HEK293 (cell line): ENCODE results near the gene FAM240B.

ENCODE experiments used
- CTCF ChIA-PET: fragments of 350-600 bp; formaldehyde crosslinking; extraction: SDS; loops from one replicate; lab custom pipeline; 2021; ENCODE audit warnings: antibody characterized with exemption; lab: Yijun Ruan, JAX
- POLR2A ChIA-PET: fragments of 300-600 bp; formaldehyde crosslinking; extraction: SDS; loops from one replicate; lab custom pipeline; 2020; ENCODE audit warnings: antibody characterized with exemption, inconsistent platforms; lab: Yijun Ruan, JAX
- H3K27ac ChIP-seq: fragments of 200-500 bp; sonication (Bioruptor generic); 2 replicates; pipeline ENCODE4 v1.5.1; 2014; ENCODE audit warnings: low read depth, low read length, control low read depth, inconsistent platforms; ENCODE audit errors: extremely low read depth
- H3K36me3 ChIP-seq, 2 experiments: fragments of 200-500 bp in 1 of 2; sonication (Bioruptor generic) in 1 of 2; 1 replicate in 1 of 2; 2 replicates in 1 of 2; pipeline ENCODE4 v1.5.1; 2014 to 2017; ENCODE audit warnings: inconsistent platforms in 2 of 2, low read length in 2 of 2; ENCODE audit not compliant: control insufficient read depth in 2 of 2, insufficient read depth in 1 of 2
- H3K4me1 ChIP-seq: fragments of 200-500 bp; sonication (Bioruptor generic); 2 replicates; pipeline ENCODE4 v1.5.1; 2014; ENCODE audit warnings: mild to moderate bottlenecking, low read length, inconsistent platforms; ENCODE audit not compliant: control insufficient read depth, insufficient read depth
- H3K4me3 ChIP-seq: 2 replicates; pipeline ENCODE4 v1.5.1; 2011; ENCODE audit warnings: low read depth, mild to moderate bottlenecking, control low read depth, low read length, moderate library complexity
- H3K9me3 ChIP-seq: fragments of 200-500 bp; sonication (Bioruptor generic); 2 replicates; pipeline ENCODE4 v1.5.1; 2014; ENCODE audit warnings: low read depth, low read length, inconsistent platforms; ENCODE audit not compliant: control insufficient read depth, insufficient read depth
- AEBP2 ChIP-seq: fragments of 450-650 bp; formaldehyde crosslinking; IDR thresholded peaks from 2 replicates; pipeline ENCODE4 v1.5.1; 2016; ENCODE audit warnings: missing biosample characterization, missing genetic modification characterization, borderline replicate concordance
- HOXC10 ChIP-seq: sonication (generic); formaldehyde crosslinking; IDR thresholded peaks from 2 replicates; pipeline ENCODE4 v1.8.1; 2023; ENCODE audit warnings: mild to moderate bottlenecking, missing genetic modification reagents
- IKZF3 ChIP-seq: fragments of 450-650 bp; IDR thresholded peaks from 2 replicates; pipeline ENCODE4 v1.5.0; 2018; ENCODE audit warnings: missing biosample characterization, mild to moderate bottlenecking, missing genetic modification characterization, moderate library complexity
- KLF17 ChIP-seq: fragments of 450-650 bp; formaldehyde crosslinking; IDR thresholded peaks from 2 replicates; pipeline ENCODE4 v1.5.1; 2016; ENCODE audit warnings: missing biosample characterization, missing genetic modification characterization
- MYNN ChIP-seq: fragments of 450-650 bp; formaldehyde crosslinking; IDR thresholded peaks from 2 replicates; pipeline ENCODE4 v1.5.1; 2016; ENCODE audit warnings: missing biosample characterization, missing genetic modification characterization, borderline replicate concordance
- PATZ1 ChIP-seq: fragments of 450-650 bp; formaldehyde crosslinking; IDR thresholded peaks from 2 replicates; pipeline ENCODE4 v1.5.1; 2016; ENCODE audit warnings: missing biosample characterization, missing genetic modification characterization
- SP3 ChIP-seq: fragments of 450-650 bp; formaldehyde crosslinking; IDR thresholded peaks from 2 replicates; pipeline ENCODE4 v1.5.1; 2016; ENCODE audit warnings: missing biosample characterization, missing genetic modification characterization
- WT1 ChIP-seq: fragments of 450-650 bp; formaldehyde crosslinking; IDR thresholded peaks from 2 replicates; pipeline ENCODE4 v1.5.1; 2016; ENCODE audit warnings: missing biosample characterization, missing genetic modification characterization
- ZBTB1 ChIP-seq: fragments of 450-650 bp; formaldehyde crosslinking; IDR thresholded peaks from 2 replicates; pipeline ENCODE4 v1.5.1; 2016; ENCODE audit warnings: missing biosample characterization, missing genetic modification characterization
- ZBTB7A ChIP-seq: fragments of 450-650 bp; formaldehyde crosslinking; IDR thresholded peaks from 2 replicates; pipeline ENCODE4 v1.5.1; 2016; ENCODE audit warnings: low read depth, missing biosample characterization, missing genetic modification characterization
- ZEB2 ChIP-seq: fragments of 450-650 bp; formaldehyde crosslinking; IDR thresholded peaks from 2 replicates; pipeline ENCODE4 v1.5.1; 2016; ENCODE audit warnings: missing biosample characterization, missing genetic modification characterization
- ZFP3 ChIP-seq: fragments of 450-650 bp; formaldehyde crosslinking; IDR thresholded peaks from 2 replicates; pipeline ENCODE4 v1.5.1; 2016; ENCODE audit warnings: low read depth, missing biosample characterization, missing genetic modification characterization
- ZFP37 ChIP-seq: fragments of 450-650 bp; formaldehyde crosslinking; IDR thresholded peaks from 2 replicates; pipeline ENCODE4 v1.5.1; 2016; ENCODE audit warnings: missing biosample characterization, missing genetic modification characterization
- ZNF112 ChIP-seq: fragments of 450-650 bp; formaldehyde crosslinking; IDR thresholded peaks from 2 replicates; pipeline ENCODE4 v1.5.0; 2017; ENCODE audit warnings: missing biosample characterization, missing genetic modification characterization
- ZNF157 ChIP-seq: fragments of 450-650 bp; formaldehyde crosslinking; IDR thresholded peaks from 2 replicates; pipeline ENCODE4 v1.5.1; 2016; ENCODE audit warnings: missing biosample characterization, missing genetic modification characterization
- ZNF174 ChIP-seq: fragments of 450-650 bp; formaldehyde crosslinking; IDR thresholded peaks from 2 replicates; pipeline ENCODE4 v1.5.0; 2017; ENCODE audit warnings: missing biosample characterization, mild to moderate bottlenecking, missing genetic modification characterization
- ZNF354C ChIP-seq: fragments of 450-650 bp; formaldehyde crosslinking; IDR thresholded peaks from 2 replicates; pipeline ENCODE4 v1.5.1; 2016; ENCODE audit warnings: missing biosample characterization, missing genetic modification characterization, low read depth, borderline replicate concordance
- ZNF404 ChIP-seq: fragments of 450-650 bp; formaldehyde crosslinking; IDR thresholded peaks from 2 replicates; pipeline ENCODE4 v1.5.1; 2017; ENCODE audit warnings: missing biosample characterization, missing genetic modification characterization
- ZNF561 ChIP-seq: fragments of 450-650 bp; IDR thresholded peaks from 2 replicates; pipeline ENCODE4 v1.5.1; 2018; ENCODE audit warnings: missing biosample characterization, missing genetic modification characterization, borderline replicate concordance
- ZNF580 ChIP-seq: fragments of 450-650 bp; formaldehyde crosslinking; IDR thresholded peaks from 2 replicates; pipeline ENCODE4 v1.5.1; 2016; ENCODE audit warnings: missing biosample characterization, missing genetic modification characterization
- ZNF639 ChIP-seq: fragments of 450-650 bp; formaldehyde crosslinking; IDR thresholded peaks from 2 replicates; pipeline ENCODE4 v1.5.1; 2016; ENCODE audit warnings: missing biosample characterization, missing genetic modification characterization
- ZNF76 ChIP-seq: fragments of 450-650 bp; formaldehyde crosslinking; IDR thresholded peaks from 2 replicates; pipeline ENCODE4; 2016; ENCODE audit warnings: low read depth, missing biosample characterization, missing genetic modification characterization, borderline replicate concordance
- ZNF792 ChIP-seq: fragments of 450-650 bp; formaldehyde crosslinking; IDR thresholded peaks from 2 replicates; pipeline ENCODE4 v1.5.1; 2016; ENCODE audit warnings: missing biosample characterization, missing genetic modification characterization
- ZSCAN23 ChIP-seq: fragments of 450-650 bp; formaldehyde crosslinking; IDR thresholded peaks from 2 replicates; pipeline ENCODE4 v1.5.1; 2016; ENCODE audit warnings: missing biosample characterization, missing genetic modification characterization
- TF ChIP-seq, protein P1 (sequence below): fragments of 450-650 bp; IDR thresholded peaks from 2 replicates; pipeline ENCODE4 v1.5.1; 2018; ENCODE audit warnings: missing biosample characterization, missing genetic modification characterization
- TF ChIP-seq, protein P2 (sequence below): fragments of 450-650 bp; formaldehyde crosslinking; IDR thresholded peaks from 2 replicates; pipeline ENCODE4 v1.5.1; 2016; ENCODE audit warnings: missing biosample characterization, missing genetic modification characterization, low read depth

FAM240B gene

GRCh38 chr9:38659538-38659937 is 60.4 kb downstream of the FAM240B start:
- POLR2A ChIA-PET, result no interaction called here
- CTCF ChIA-PET, result interaction anchor here (0.7 to 0.8 kb wide), 2 partner anchors 13 to 18 kb away, joined by 3 to 4 read pairs; no protein-coding TSS in a partner anchor

DNA sequence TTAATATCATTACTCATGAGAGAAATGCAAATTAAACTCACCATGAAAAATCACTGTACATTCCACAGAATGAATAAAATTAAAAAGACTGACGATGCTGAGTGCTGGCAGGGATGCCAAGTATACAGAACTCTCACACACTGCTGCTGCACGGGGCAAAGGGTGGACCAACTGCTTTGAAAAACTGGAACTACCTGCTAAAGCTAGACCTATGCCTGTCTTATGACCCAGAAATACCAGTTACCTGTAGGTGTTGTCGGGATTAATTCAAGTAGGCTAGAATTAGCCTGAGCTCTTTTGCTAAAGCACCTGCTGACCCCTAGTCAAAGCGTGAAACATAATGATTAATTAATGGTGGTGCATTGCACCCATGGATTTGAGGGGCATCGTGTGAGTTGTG is 63.0 kb downstream of the FAM240B start:
- H3K36me3 ChIP-seq, result no peaks in the 10 kb centered on the region
- H3K4me3 ChIP-seq, result no peak overlapping the region
- TF ChIP-seq ZNF561 (no peak), ZNF404 (tag by site-specific recombination) (no peak), IKZF3 (tag by site-specific recombination) (no peak), AEBP2 (tag by site-specific recombination) (no peak), ZFP37 (tag by site-specific recombination) (no peak), ZEB2 (tag by site-specific recombination) (no peak), PATZ1 (tag by site-specific recombination) (no peak), ZNF580 (tag by site-specific recombination) (no peak), ZBTB1 (no peak), ZSCAN23 (tag by site-specific recombination) (no peak), MYNN (no peak), ZNF792 (tag by site-specific recombination) (no peak), ZNF354C (tag by site-specific recombination) (no peak), SP3 (tag by site-specific recombination) (no peak)
- TF ChIP-seq, protein P1, sequence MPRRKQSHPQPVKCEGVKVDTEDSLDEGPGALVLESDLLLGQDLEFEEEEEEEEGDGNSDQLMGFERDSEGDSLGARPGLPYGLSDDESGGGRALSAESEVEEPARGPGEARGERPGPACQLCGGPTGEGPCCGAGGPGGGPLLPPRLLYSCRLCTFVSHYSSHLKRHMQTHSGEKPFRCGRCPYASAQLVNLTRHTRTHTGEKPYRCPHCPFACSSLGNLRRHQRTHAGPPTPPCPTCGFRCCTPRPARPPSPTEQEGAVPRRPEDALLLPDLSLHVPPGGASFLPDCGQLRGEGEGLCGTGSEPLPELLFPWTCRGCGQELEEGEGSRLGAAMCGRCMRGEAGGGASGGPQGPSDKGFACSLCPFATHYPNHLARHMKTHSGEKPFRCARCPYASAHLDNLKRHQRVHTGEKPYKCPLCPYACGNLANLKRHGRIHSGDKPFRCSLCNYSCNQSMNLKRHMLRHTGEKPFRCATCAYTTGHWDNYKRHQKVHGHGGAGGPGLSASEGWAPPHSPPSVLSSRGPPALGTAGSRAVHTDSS (tag by site-specific recombination), result no peak
- TF ChIP-seq, protein P2, sequence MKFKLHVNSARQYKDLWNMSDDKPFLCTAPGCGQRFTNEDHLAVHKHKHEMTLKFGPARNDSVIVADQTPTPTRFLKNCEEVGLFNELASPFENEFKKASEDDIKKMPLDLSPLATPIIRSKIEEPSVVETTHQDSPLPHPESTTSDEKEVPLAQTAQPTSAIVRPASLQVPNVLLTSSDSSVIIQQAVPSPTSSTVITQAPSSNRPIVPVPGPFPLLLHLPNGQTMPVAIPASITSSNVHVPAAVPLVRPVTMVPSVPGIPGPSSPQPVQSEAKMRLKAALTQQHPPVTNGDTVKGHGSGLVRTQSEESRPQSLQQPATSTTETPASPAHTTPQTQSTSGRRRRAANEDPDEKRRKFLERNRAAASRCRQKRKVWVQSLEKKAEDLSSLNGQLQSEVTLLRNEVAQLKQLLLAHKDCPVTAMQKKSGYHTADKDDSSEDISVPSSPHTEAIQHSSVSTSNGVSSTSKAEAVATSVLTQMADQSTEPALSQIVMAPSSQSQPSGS (tag by site-specific recombination), result no peak
- no peaks in the 10 kb centered on the region for H3K4me1 ChIP-seq
- CTCF ChIA-PET, result no interaction called here
- no peaks in the 10 kb centered on the region for H3K9me3 ChIP-seq
- H3K27ac ChIP-seq, result no peak overlapping the region
- POLR2A ChIA-PET, result no interaction called here

More at GRCh38 chr9:38659538-38659937, 60.4 kb downstream of the FAM240B start:
- Histone ChIP-seq H3K36me3 (no peaks in the 10 kb centered on the region), H3K9me3 (no peaks in the 10 kb centered on the region), H3K27ac (no peak overlapping the region), H3K4me3 (no peak overlapping the region), H3K4me1 (no peaks in the 10 kb centered on the region)
- TF ChIP-seq ZFP3 (tag by site-specific recombination), result no peak
- TF ChIP-seq ZNF157 (tag by site-specific recombination), result no peak
- no peak for TF ChIP-seq ZNF112 (tag by site-specific recombination)
- TF ChIP-seq ZNF76 (tag by site-specific recombination), result no peak
- no peak for TF ChIP-seq ZNF639 (tag by site-specific recombination)
- TF ChIP-seq ZNF174, result no peak
- TF ChIP-seq ZBTB7A (tag by site-specific recombination), result no peak
- TF ChIP-seq HOXC10 (CRISPR knock-in tag), result no peak
- no peak for TF ChIP-seq KLF17 (tag by site-specific recombination)
- TF ChIP-seq WT1 (tag by site-specific recombination), result no peak
